Stimulated activated naive CD8-positive, alpha-beta T cell treated with anti-CD3 and anti-CD28 coated beads, Interleukin-15, Interleukin-2, amounts not matched to agents 100 U/mL and 50 U/mL, for 24 hours (primary cell): ENCODE data around the gene NBR1.
"Not testable (repeated sequence)": the region's sequence is repeated elsewhere in the genome, so short reads cannot be mapped to it uniquely, and the experiment has no call there.

Experiments
- ATAC-seq: fragments of 150-1000 bp; cut with Tn5 transposase; one replicate; pipeline ENCODE4 v1.10.0; 2021
- DNase-seq: peaks from one replicate; pipeline ENCODE4 v3.0.0; 2021

The NBR1 gene

DNA sequence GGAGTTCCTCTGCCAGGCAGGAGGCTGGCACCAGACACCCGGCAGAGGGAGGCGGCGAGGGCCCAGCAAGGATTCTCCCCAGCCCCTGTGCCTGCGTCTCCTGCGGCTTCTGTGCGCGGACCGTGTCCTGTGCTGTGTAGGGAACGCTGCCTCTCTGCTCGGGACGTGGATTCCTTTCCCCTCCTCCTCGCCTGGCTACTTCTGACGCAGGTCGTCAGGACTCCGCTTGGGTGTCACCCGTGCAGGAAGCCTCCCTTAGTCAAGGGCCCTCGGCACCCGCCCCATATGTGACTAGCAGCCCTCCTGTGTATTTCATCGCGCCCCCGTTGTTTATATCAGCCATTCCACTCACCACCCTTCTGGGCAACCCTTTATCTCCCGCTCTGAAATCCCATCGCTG lies 75.4 kb downstream of the NBR1 start:
- not testable (repeated sequence) for DNase-seq, ATAC-seq
